Measurements from ENCODE around the gene MT1X. TPM values are rescaled to one million over a fixed set of nuclear protein-coding genes. Genes with fewer than 3 reads are reported as not detected.

Gene MT1X
- total and polyA plus RNA-seq, 4 donors, result 213 to 3,979 (median 1,403) TPM

DNA sequence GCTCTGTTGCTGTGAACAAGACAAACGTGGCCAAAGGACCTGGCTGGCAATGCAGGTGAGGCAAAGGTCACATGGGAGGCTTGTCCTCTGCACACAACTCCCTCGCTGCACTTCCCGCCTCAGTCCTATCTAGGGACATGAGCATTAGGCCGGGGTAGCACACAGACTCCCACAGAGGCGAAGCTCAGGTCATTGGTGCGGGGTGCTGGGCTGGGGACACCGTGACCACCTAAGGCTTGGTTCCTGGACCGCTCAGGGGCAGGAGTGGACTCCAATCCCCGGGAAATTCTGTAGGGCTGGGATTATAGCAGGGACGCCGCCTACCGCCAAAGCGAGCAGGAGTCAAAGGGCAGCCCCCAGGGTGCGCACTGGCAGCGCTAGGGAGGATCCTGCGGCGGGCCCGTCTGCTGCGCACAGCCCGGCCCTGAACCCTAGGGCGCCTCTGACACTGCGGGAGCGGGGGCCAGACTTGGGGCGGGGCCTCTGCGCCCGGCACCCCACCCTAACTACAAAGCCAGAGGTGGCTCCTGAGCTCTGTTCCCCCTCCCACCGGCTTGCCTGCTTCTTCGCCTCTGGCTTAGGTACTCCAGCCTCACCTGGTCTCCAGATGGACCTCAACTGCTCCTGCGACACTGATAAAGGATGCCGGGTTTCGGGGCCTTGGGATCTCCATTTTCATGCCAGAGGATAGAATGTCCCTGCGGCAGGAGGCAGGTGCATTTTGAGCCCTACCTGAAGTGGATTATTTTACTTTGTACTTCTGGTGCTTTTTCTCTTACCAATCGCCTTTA lies 34.4 kb upstream of the MT1X start:
- peaks cover 5 to 31% (median 16%) of the 10 kb centered on the region in 4 donors for H3K4me1 ChIP-seq (ENCODE audit: control insufficient read depth in 4 of 4, insufficient read depth in 4 of 4, low read length in 3 of 4)
- H3K4me3 ChIP-seq (ENCODE audit: low read depth in 1 of 3, low read length in 3 of 3), result peak overlapping the region in 1 of 3 donors; percentile 18
- no peaks in the 10 kb centered on the region for H3K9me3 ChIP-seq (ENCODE audit: control insufficient read depth in 4 of 4, low read length in 3 of 4)
- no peaks in the 10 kb centered on the region for H3K27me3 ChIP-seq (ENCODE audit: control insufficient read depth in 4 of 4, insufficient read depth in 4 of 4, low read length in 3 of 4)
- 21% methylated on average over 33 of the region's 33 CpGs for WGBS
- no peak overlapping the region for H3K9ac ChIP-seq (ENCODE audit: low read depth in 1 of 2, low read length in 2 of 2)
- DNase-seq (ENCODE audit: low spot score), result peak; percentile 54
- TF ChIP-seq, protein P1, sequence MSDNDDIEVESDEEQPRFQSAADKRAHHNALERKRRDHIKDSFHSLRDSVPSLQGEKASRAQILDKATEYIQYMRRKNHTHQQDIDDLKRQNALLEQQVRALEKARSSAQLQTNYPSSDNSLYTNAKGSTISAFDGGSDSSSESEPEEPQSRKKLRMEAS (IDR thresholded peaks at IDR 0.05), result peak; percentile 84
- TF ChIP-seq ZBTB33 (IDR thresholded peaks at IDR 0.05), result peak; percentile 8
- no peak for TF ChIP-seq EGR1 (IDR thresholded peaks at IDR 0.05; ENCODE audit: low read depth in 2 of 2)
- TF ChIP-seq, protein P2, sequence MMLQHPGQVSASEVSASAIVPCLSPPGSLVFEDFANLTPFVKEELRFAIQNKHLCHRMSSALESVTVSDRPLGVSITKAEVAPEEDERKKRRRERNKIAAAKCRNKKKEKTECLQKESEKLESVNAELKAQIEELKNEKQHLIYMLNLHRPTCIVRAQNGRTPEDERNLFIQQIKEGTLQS (IDR thresholded peaks at IDR 0.05), result no peak
- TF ChIP-seq HNF4A (conservative IDR thresholded peaks at IDR 0.05), result peak; percentile 74 to 80
- peak; percentile 32 to 41 for TF ChIP-seq RAD21 (IDR thresholded peaks at IDR 0.05)
- peak; percentile 55 for TF ChIP-seq TAF1 (conservative IDR thresholded peaks at IDR 0.05)
- no peak for TF ChIP-seq FOXA1 (IDR thresholded peaks at IDR 0.05)
- peak; percentile 34 for TF ChIP-seq HNF4G (IDR thresholded peaks at IDR 0.05)
- peak; percentile 68 for TF ChIP-seq YY1 (IDR thresholded peaks at IDR 0.05)
- peak; percentile 64 for TF ChIP-seq NR2F2 (IDR thresholded peaks at IDR 0.05)
- peak; percentile 18 for TF ChIP-seq CTCF (IDR thresholded peaks at IDR 0.05; ENCODE audit: low read depth, low read length, missing input control)
- peak; percentile 92 to 93 for TF ChIP-seq RXRA (IDR thresholded peaks at IDR 0.05)
- peak; percentile 18 for TF ChIP-seq FOXA2 (IDR thresholded peaks at IDR 0.05)
- no peak for TF ChIP-seq JUND (IDR thresholded peaks at IDR 0.05)
- TF ChIP-seq SP1 (IDR thresholded peaks at IDR 0.05), result peak; percentile 95
- TF ChIP-seq REST (IDR thresholded peaks at IDR 0.05), result peak; percentile 74
- TF ChIP-seq GABPA (IDR thresholded peaks at IDR 0.05 in 1 of 2, conservative IDR thresholded peaks at IDR 0.05 in 1 of 2), result no peak
- H3K36me3 ChIP-seq (ENCODE audit: control insufficient read depth in 4 of 4, insufficient read depth in 3 of 4, low read depth in 1 of 4, low read length in 3 of 4), result no peaks in the 10 kb centered on the region
- H3K27ac ChIP-seq (ENCODE audit: low read depth in 1 of 2, low read length in 2 of 2), result peak overlapping the region; percentile 62 to 77
